Gastroesophageal sphincter (tissue), 3 donors: Measurements from ENCODE around the gene MSH6.

Experiments used
- CTCF ChIP-seq, 4 experiments: fragments of 200-600 bp in 2 of 4; fragments of 450-650 bp in 2 of 4; sonication (generic) in 1 of 4; IDR thresholded peaks; one replicate each; pipeline ENCODE4 v1.5.1; 2017 to 2019; ENCODE audit warnings: antibody characterized with exemption in 4 of 4, mild to moderate bottlenecking in 2 of 4, moderate library complexity in 2 of 4
- POLR2A ChIP-seq, 2 donors: fragments of 450-650 bp; IDR thresholded peaks; one replicate each; pipeline ENCODE4 v1.6.1; 2017; ENCODE audit warnings: antibody characterized with exemption in 2 of 2, mild to moderate bottlenecking in 2 of 2, moderate library complexity in 1 of 2

GRCh38 chr2:47779426-47779790 lies 3.5 kb upstream of the MSH6 start:
- TF ChIP-seq CTCF (IDR thresholded peaks at IDR 0.05) (no peak), POLR2A (IDR thresholded peaks at IDR 0.05) (no peak)
